ENCODE results near the gene CYP4F11. TPM values are rescaled to one million over a fixed set of nuclear protein-coding genes. Genes with fewer than 3 reads are reported as not detected.
"Not testable (repeated sequence)": the region's sequence is repeated elsewhere in the genome, so short reads cannot be mapped to it uniquely, and the experiment has no call there.

CYP4F11 gene
- total RNA-seq, 1 donor from 2014 or later: not detected

DNA sequence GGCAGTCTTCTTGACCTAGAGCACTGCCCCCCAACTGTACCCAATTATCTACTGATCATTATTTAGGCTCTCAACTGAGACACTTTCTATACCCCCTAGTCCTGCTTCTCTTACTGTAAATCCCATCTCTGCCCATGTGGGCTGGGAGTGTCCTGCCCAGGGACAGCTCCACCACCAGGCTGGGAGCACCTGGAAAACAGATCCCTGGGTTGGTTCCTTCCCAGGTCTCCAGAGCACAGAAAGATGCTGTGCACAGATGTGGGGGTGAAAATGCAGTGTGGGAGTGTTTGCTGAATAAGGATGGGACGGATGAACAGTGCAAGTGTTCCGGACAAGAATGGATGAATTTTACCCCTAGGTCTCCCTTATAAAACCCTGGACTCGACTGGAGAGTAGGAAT lies 49.2 kb downstream of the CYP4F11 start:
- no peak for DNase-seq (ENCODE audit: low read depth)
- Mint-ChIP-seq H3K9me3 (ENCODE audit: unreplicated experiment) (peaks cover under 1% of the 10 kb centered on the region), H3K4me1 (ENCODE audit: low read depth, unreplicated experiment) (no peaks in the 10 kb centered on the region), H3K27ac (ENCODE audit: unreplicated experiment) (no peak overlapping the region), H3K27me3 (ENCODE audit: low read depth, unreplicated experiment) (no peaks in the 10 kb centered on the region), H3K36me3 (ENCODE audit: low read depth, unreplicated experiment) (no peaks in the 10 kb centered on the region), H3K4me3 (ENCODE audit: unreplicated experiment) (no peak overlapping the region)
- no peak for FAIRE-seq
- Histone ChIP-seq H3K4me3 (ENCODE audit: insufficient read depth, low read depth, low read length) (no peak overlapping the region), H3K9me3 (ENCODE audit: insufficient read depth, low read depth, low read length) (no peaks in the 10 kb centered on the region), H3K4me2 (ENCODE audit: low read length) (no peak overlapping the region), H3K27me3 (ENCODE audit: insufficient read depth, low read length) (no peaks in the 10 kb centered on the region), H3K4me1 (ENCODE audit: insufficient read depth, low read length) (no peaks in the 10 kb centered on the region), H3K79me2 (ENCODE audit: insufficient read depth, low read length) (no peaks in the 10 kb centered on the region), H2AFZ (ENCODE audit: low read depth, low read length) (no peak overlapping the region), H3K36me3 (ENCODE audit: insufficient read depth, low read length) (no peaks in the 10 kb centered on the region), H4K20me1 (ENCODE audit: insufficient read depth, low read length) (no peaks in the 10 kb centered on the region), H3K9ac (ENCODE audit: low read length) (no peak overlapping the region), H3K27ac (ENCODE audit: low read depth, low read length) (no peak overlapping the region)
- TF ChIP-seq EZH2 (IDR thresholded peaks at IDR 0.05; ENCODE audit: insufficient read depth, low read length) (no peak), CTCF (IDR thresholded peaks at IDR 0.05; ENCODE audit: insufficient read depth, low read depth, low read length) (no peak)

- H3K9me3 ChIP-seq (ENCODE audit: insufficient read depth, low read depth, low read length): not testable (repeated sequence)
These were observed 51.0 kb downstream of the CYP4F11 start for GRCh38 chr19:15883329-15883728.

GRCh38 chr19:15874821-15875474 lies 59.4 kb downstream of the CYP4F11 start:
- DNase-seq (ENCODE audit: low read depth) (no peak), FAIRE-seq (no peak)
- Histone ChIP-seq H3K79me2 (ENCODE audit: insufficient read depth, low read length) (no peaks in the 10 kb centered on the region), H3K9me3 (ENCODE audit: insufficient read depth, low read depth, low read length) (no peaks in the 10 kb centered on the region), H3K36me3 (ENCODE audit: insufficient read depth, low read length) (no peaks in the 10 kb centered on the region), H3K4me1 (ENCODE audit: insufficient read depth, low read length) (no peaks in the 10 kb centered on the region), H3K27me3 (ENCODE audit: insufficient read depth, low read length) (no peaks in the 10 kb centered on the region), H3K27ac (ENCODE audit: low read depth, low read length) (no peak overlapping the region), H3K4me2 (ENCODE audit: low read length) (no peak overlapping the region), H3K4me3 (ENCODE audit: insufficient read depth, low read depth, low read length) (no peak overlapping the region), H4K20me1 (ENCODE audit: insufficient read depth, low read length) (no peaks in the 10 kb centered on the region), H2AFZ (ENCODE audit: low read depth, low read length) (no peak overlapping the region), H3K9ac (ENCODE audit: low read length) (no peak overlapping the region)
- H3K27me3 Mint-ChIP-seq (ENCODE audit: low read depth, unreplicated experiment): no peaks in the 10 kb centered on the region
- H3K4me3 Mint-ChIP-seq (ENCODE audit: unreplicated experiment): no peak overlapping the region
- peaks cover 9% of the 10 kb centered on the region for H3K9me3 Mint-ChIP-seq (ENCODE audit: unreplicated experiment)
- no peak overlapping the region for H3K27ac Mint-ChIP-seq (ENCODE audit: unreplicated experiment)
- no peaks in the 10 kb centered on the region for H3K36me3 Mint-ChIP-seq (ENCODE audit: low read depth, unreplicated experiment)
- H3K4me1 Mint-ChIP-seq (ENCODE audit: low read depth, unreplicated experiment): no peaks in the 10 kb centered on the region
- TF ChIP-seq EZH2 (IDR thresholded peaks at IDR 0.05; ENCODE audit: insufficient read depth, low read length) (no peak), CTCF (IDR thresholded peaks at IDR 0.05; ENCODE audit: insufficient read depth, low read depth, low read length) (no peak)

More at GRCh38 chr19:15883329-15883728, 51.0 kb downstream of the CYP4F11 start:
- H4K20me1 ChIP-seq (ENCODE audit: insufficient read depth, low read length); H3K27me3 ChIP-seq (ENCODE audit: insufficient read depth, low read length); H3K4me1 Mint-ChIP-seq (ENCODE audit: low read depth, unreplicated experiment); H2AFZ ChIP-seq (ENCODE audit: low read depth, low read length); H3K27ac ChIP-seq (ENCODE audit: low read depth, low read length); H3K4me3 ChIP-seq (ENCODE audit: insufficient read depth, low read depth, low read length); H3K4me1 ChIP-seq (ENCODE audit: insufficient read depth, low read length); H3K27me3 Mint-ChIP-seq (ENCODE audit: low read depth, unreplicated experiment); H3K9ac ChIP-seq (ENCODE audit: low read length); FAIRE-seq; H3K9me3 Mint-ChIP-seq (ENCODE audit: unreplicated experiment); H3K4me3 Mint-ChIP-seq (ENCODE audit: unreplicated experiment); H3K79me2 ChIP-seq (ENCODE audit: insufficient read depth, low read length); H3K27ac Mint-ChIP-seq (ENCODE audit: unreplicated experiment); DNase-seq (ENCODE audit: low read depth); H3K36me3 ChIP-seq (ENCODE audit: insufficient read depth, low read length); H3K36me3 Mint-ChIP-seq (ENCODE audit: low read depth, unreplicated experiment); H3K4me2 ChIP-seq (ENCODE audit: low read length): not testable (repeated sequence)

DNA sequence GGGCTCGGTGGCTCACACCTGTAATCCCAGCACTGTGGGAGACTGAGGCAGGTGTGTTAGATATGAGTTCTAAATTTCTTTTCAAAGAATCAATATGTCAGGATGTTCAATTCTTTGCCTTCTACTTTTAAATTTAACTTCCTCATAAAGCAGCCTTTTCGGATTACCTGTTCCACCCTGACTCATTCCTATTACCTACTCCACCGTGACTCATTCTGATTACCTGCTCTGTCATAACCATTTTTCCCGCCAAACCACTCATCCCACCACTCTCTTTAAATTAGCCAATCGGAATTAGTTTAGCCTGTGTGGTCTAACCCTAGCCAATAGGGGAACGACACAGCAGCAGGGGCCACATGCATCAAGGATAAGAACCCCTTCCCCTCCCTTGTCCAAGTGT lies 60.6 kb downstream of the CYP4F11 start:
- H3K27me3 ChIP-seq (ENCODE audit: insufficient read depth, low read length); H3K27ac Mint-ChIP-seq (ENCODE audit: unreplicated experiment); FAIRE-seq; H3K79me2 ChIP-seq (ENCODE audit: insufficient read depth, low read length); H3K9me3 Mint-ChIP-seq (ENCODE audit: unreplicated experiment); H3K27ac ChIP-seq (ENCODE audit: low read depth, low read length); H3K36me3 Mint-ChIP-seq (ENCODE audit: low read depth, unreplicated experiment); H3K9ac ChIP-seq (ENCODE audit: low read length); H3K4me1 Mint-ChIP-seq (ENCODE audit: low read depth, unreplicated experiment); H4K20me1 ChIP-seq (ENCODE audit: insufficient read depth, low read length); H3K4me3 ChIP-seq (ENCODE audit: insufficient read depth, low read depth, low read length); H3K4me3 Mint-ChIP-seq (ENCODE audit: unreplicated experiment); H3K9me3 ChIP-seq (ENCODE audit: insufficient read depth, low read depth, low read length); DNase-seq (ENCODE audit: low read depth); H3K36me3 ChIP-seq (ENCODE audit: insufficient read depth, low read length); H2AFZ ChIP-seq (ENCODE audit: low read depth, low read length); H3K4me1 ChIP-seq (ENCODE audit: insufficient read depth, low read length); H3K4me2 ChIP-seq (ENCODE audit: low read length); H3K27me3 Mint-ChIP-seq (ENCODE audit: low read depth, unreplicated experiment): not testable (repeated sequence)
